ENCODE measurements around the gene ARL16.

ARL16 gene

GRCh38 chr17:81683584-81684441 lies at the start of gene ARL16, which contains the start of gene HGS:
ARL16 (minus strand) TSS chr17:81683797; CDS start chr17:81683753, 44 bp downstream.
HGS (plus strand) TSS chr17:81684011; CDS start chr17:81684067, 56 bp downstream.
- DNase-seq = peak; percentile 81 to 98 (median 95)

GRCh38 chr17:81727324-81728031 lies 43.9 kb upstream of the ARL16 start:
- no peak for DNase-seq

- DNase-seq = no peak
Observed at GRCh38 chr17:81726004-81726403, 42.4 kb upstream of the ARL16 start.

- DNase-seq = no peak
Observed at GRCh38 chr17:81725439-81725838, 41.8 kb upstream of the ARL16 start.

- DNase-seq = no peak
Observed at GRCh38 chr17:81723651-81724209, 40.1 kb upstream of the ARL16 start.

- DNase-seq = peak in 22 of 51 donors; percentile 6 to 57 (median 34)
Observed at GRCh38 chr17:81722184-81723120, 38.9 kb upstream of the ARL16 start.

- DNase-seq = no peak
Observed at GRCh38 chr17:81720267-81721071, 36.9 kb upstream of the ARL16 start.

- peak in 20 of 51 donors; percentile 10 to 65 (median 36) for DNase-seq
Observed at GRCh38 chr17:81719410-81720266, 36.0 kb upstream of the ARL16 start.

GRCh38 chr17:81717766-81718089 lies 34.1 kb upstream of the ARL16 start:
- DNase-seq = no peak

- no peak for DNase-seq
Observed at GRCh38 chr17:81717049-81717765, 33.6 kb upstream of the ARL16 start.

- no peak for DNase-seq
Observed at GRCh38 chr17:81716674-81716996, 33.0 kb upstream of the ARL16 start.

- no peak for DNase-seq
Observed at GRCh38 chr17:81715872-81716673, 32.5 kb upstream of the ARL16 start.

GRCh38 chr17:81715107-81715871 lies 31.7 kb upstream of the ARL16 start:
- no peak for DNase-seq

GRCh38 chr17:81714412-81715106 lies 31.0 kb upstream of the ARL16 start:
- DNase-seq = no peak

GRCh38 chr17:81713556-81714411 lies 30.2 kb upstream of the ARL16 start:
- DNase-seq = no peak

Measured in hypothalamus (tissue), 51 donors.